Lower leg skin (tissue), 3 donors: ENCODE data around the gene CYP2A7.
"Not testable (repeated sequence)": the region's sequence is repeated elsewhere in the genome, so short reads cannot be mapped to it uniquely, and the experiment has no call there.

Experiments used
- CTCF ChIP-seq, 3 donors: fragments of 450-650 bp; IDR thresholded peaks; one replicate each; pipeline ENCODE4 v1.5.1; 2016; ENCODE audit warnings: antibody characterized with exemption in 3 of 3, mild to moderate bottlenecking in 3 of 3, moderate library complexity in 2 of 3
- POLR2A ChIP-seq, 2 donors: fragments of 450-650 bp; IDR thresholded peaks; one replicate each; pipeline ENCODE4 v1.6.1; 2016 to 2017; ENCODE audit warnings: antibody characterized with exemption in 2 of 2, mild to moderate bottlenecking in 1 of 2, moderate library complexity in 1 of 2

GRCh38 chr19:40882062-40882461 is at the start of gene CYP2A7:
- not testable (repeated sequence) for TF ChIP-seq CTCF, POLR2A (IDR thresholded peaks at IDR 0.05)
